RWPE1 (cell line): Measurements from ENCODE around the gene C22orf39.

Source experiments
- CTCF ChIA-PET: fragments of 350-600 bp; sonication (Branson Sonifier 250); formaldehyde crosslinking; extraction: SDS; loops from one replicate; lab custom pipeline; 2021; lab: Yijun Ruan, JAX
- POLR2A ChIA-PET: fragments of 400-600 bp; formaldehyde crosslinking; extraction: SDS; loops from one replicate; lab custom pipeline; 2020; ENCODE audit warnings: antibody characterized with exemption; ENCODE audit not compliant: low non-redundant PET; lab: Yijun Ruan, JAX
- DNase-seq: peaks from one replicate; pipeline ENCODE4 v3.0.0; 2012; ENCODE audit warnings: low spot score
- H3K27ac ChIP-seq: fragments of 450-650 bp; 2 replicates; pipeline ENCODE4 v1.5.1; 2017
- CTCF ChIP-seq: fragments of 450-650 bp; conservative IDR thresholded peaks from 2 replicates; pipeline ENCODE4 v1.5.1; 2017; ENCODE audit warnings: low read depth, mild to moderate bottlenecking

C22orf39 gene

GRCh38 chr22:19422440-19423301 is 24.8 kb downstream of the C22orf39 start:
- TF ChIP-seq CTCF = no peak
- peak overlapping the region; percentile 24; the same call in 1 of the 2 replicates for H3K27ac ChIP-seq
- CTCF ChIA-PET = no interaction called here
- POLR2A ChIA-PET = no interaction called here
- DNase-seq = no peak

- ChIA-PET CTCF (no interaction called here), POLR2A (no interaction called here)
- no peak for TF ChIP-seq CTCF
- H3K27ac ChIP-seq = no peak overlapping the region
- no peak for DNase-seq
Observed at GRCh38 chr22:19420321-19420720, 27.2 kb downstream of the C22orf39 start.

- no peak for TF ChIP-seq CTCF
- CTCF ChIA-PET = no interaction called here
- DNase-seq = no peak
Observed at GRCh38 chr22:19419464-19420178, 27.9 kb downstream of the C22orf39 start.

GRCh38 chr22:19419086-19419463 is 28.4 kb downstream of the C22orf39 start:
- no peak overlapping the region for H3K27ac ChIP-seq
- DNase-seq = no peak
- POLR2A ChIA-PET = no interaction called here
- TF ChIP-seq CTCF = no peak
- CTCF ChIA-PET = no interaction called here

More at GRCh38 chr22:19419464-19420178, 27.9 kb downstream of the C22orf39 start:
- POLR2A ChIA-PET = no interaction called here
- H3K27ac ChIP-seq = no peak overlapping the region

- no peak overlapping the region for H3K27ac ChIP-seq
- DNase-seq = no peak
- CTCF ChIA-PET = no interaction called here
- POLR2A ChIA-PET = no interaction called here
- TF ChIP-seq CTCF = no peak
Observed at GRCh38 chr22:19412923-19413322, 34.6 kb downstream of the C22orf39 start.

- no peak overlapping the region for H3K27ac ChIP-seq
- ChIA-PET CTCF (no interaction called here), POLR2A (no interaction called here)
- no peak for DNase-seq
- TF ChIP-seq CTCF = no peak
Observed at GRCh38 chr22:19412478-19412877, 35.0 kb downstream of the C22orf39 start.
